GM18526 (cell line): Measurements from ENCODE around the gene SYT1.

Experiments used
- POLR2A ChIP-seq: IDR thresholded peaks from 3 replicates; pipeline ENCODE4 v1.6.1; 2011; ENCODE audit not compliant: insufficient read length; ENCODE audit errors: extremely low read depth

The SYT1 gene

GRCh38 chr12:79183926-79184325 lies 319.4 kb downstream of the SYT1 start:
- TF ChIP-seq POLR2A: no peak

GRCh38 chr12:79186506-79186905 lies 321.9 kb downstream of the SYT1 start:
- TF ChIP-seq POLR2A: no peak

GRCh38 chr12:79187032-79187431 lies 322.5 kb downstream of the SYT1 start:
- no peak for TF ChIP-seq POLR2A

- no peak for TF ChIP-seq POLR2A
These were observed 326.8 kb downstream of the SYT1 start for GRCh38 chr12:79191391-79191790.

- TF ChIP-seq POLR2A: no peak
These were observed 330.0 kb downstream of the SYT1 start for GRCh38 chr12:79194595-79194994.

DNA sequence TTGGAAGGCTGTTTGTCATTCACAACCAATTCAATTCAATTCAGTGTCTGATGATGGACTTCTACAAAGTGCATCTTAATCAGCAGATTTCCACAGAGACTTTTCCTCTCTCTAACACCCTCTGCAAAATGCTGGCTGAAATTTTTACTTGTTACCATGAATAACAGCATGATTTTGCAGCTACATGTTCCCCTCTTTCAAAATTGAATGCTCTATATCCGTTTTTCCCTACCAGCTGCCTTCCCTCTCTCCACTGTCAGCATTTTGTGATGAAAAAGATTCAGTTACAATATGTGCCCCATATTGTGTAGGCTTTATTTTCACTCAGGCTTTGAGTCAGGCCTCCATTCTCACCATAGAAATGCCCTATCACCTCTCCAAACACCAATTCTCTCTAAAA lies 334.6 kb downstream of the SYT1 start:
- TF ChIP-seq POLR2A: no peak

GRCh38 chr12:79200176-79200575 lies 335.6 kb downstream of the SYT1 start:
- TF ChIP-seq POLR2A: no peak

DNA sequence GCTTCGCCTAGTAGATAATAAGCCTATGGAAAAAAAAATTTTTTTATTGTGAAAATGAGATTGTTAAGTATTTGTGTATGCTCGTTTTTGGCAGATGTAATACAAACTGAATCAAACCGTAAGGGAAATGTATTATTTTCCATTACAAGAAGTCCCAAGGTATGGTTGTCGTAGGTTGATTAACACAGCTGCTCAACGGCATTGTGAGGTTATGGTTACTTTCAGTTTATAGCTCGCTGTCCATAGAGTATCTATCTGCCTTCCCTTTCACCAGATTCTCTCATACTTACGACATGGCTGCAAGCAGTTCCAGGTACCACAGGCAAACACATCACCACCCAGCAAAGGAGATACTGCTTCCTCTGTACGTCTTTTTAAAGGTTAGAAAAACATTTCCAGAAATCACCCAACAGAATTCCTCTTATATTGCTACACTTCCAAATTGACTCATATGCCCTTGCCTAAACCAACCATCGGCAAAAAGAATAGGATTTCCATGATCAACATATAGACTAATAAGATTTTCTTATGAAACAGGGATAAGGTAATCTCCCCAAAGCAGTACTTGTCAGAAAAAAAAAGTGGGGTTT lies 338.6 kb downstream of the SYT1 start:
- no peak for TF ChIP-seq POLR2A

DNA sequence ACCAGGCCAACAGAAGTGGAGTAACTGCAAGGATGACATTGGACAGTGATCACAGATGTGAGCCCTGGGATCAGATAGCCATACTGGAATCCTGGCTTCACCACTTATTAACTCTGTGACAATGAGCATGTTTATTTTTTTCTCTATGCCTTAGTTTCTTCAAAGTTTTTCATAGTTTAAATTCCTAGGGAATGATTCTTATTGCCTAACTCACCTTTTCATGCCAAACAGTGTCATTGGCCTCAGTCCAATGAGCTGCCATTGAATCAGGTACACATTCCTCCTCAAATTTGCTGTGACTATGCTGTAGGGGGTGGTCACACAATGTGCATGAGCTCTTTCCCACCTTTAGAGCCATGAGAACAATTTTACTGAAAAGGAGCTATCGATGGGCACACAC lies 342.3 kb downstream of the SYT1 start:
- TF ChIP-seq POLR2A: no peak

DNA sequence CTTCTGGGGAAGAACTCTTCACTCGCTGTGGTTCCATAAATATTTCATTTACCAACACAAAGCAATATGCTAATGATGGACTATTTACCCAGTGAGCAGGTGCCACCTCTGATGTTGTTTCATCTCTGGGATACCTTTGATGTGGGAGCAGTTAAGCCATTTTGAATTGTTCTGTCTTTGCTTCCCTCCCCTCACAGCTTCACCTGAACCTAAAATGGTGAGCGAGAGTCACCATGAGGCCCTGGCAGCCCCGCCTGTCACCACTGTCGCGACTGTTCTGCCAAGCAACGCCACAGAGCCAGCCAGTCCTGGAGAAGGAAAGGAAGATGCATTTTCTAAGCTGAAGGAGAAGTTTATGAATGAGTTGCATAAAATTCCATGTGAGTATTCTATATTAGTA lies 352.7 kb downstream of the SYT1 start:
- TF ChIP-seq POLR2A: no peak

DNA sequence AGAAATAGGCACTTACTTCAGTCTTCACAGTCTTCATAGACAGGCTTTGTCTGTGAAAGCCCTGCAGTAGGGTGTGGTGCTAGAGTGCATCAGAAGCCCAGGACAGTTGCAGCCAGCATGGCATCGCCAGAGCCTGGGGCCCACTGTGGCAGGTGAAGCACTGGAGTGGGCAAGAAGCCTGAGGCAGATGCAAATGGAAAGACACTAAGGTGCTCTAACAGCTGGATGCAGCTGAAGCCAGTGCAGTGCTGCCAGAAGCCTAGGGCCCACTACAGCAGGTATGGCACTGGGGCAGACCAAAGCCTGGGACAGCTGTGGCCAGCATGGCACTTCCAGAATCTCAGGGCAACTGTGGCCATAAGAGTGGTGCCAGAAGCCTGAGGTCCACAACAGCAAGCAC lies 358.6 kb downstream of the SYT1 start:
- no peak for TF ChIP-seq POLR2A

- no peak for TF ChIP-seq POLR2A
These were observed 359.2 kb downstream of the SYT1 start for GRCh38 chr12:79223761-79224160.

- no peak for TF ChIP-seq POLR2A
These were observed 362.5 kb downstream of the SYT1 start for GRCh38 chr12:79227091-79227490.

GRCh38 chr12:79227646-79228045 lies 363.1 kb downstream of the SYT1 start:
- TF ChIP-seq POLR2A: no peak

GRCh38 chr12:79233341-79233781 lies 368.8 kb downstream of the SYT1 start:
- no peak for TF ChIP-seq POLR2A

DNA sequence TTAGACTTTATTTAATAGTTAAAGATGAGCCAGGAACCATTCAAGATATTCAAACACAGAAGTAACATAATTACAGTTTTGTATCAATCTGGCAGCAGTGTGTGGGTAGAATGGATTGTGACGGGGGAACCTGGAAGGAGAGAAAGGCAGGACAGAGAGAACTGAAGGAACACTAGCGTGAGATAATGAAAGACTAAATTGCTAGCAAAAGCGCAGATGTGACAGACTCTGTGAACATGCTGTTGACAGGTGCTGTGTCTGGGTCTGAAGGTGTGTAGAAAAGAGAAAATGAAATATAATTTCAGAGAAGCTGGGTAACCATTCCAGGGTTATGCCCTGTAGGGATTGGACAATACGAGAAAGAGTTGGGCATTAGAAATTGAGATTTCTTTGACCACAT lies 372.3 kb downstream of the SYT1 start:
- no peak for TF ChIP-seq POLR2A

DNA sequence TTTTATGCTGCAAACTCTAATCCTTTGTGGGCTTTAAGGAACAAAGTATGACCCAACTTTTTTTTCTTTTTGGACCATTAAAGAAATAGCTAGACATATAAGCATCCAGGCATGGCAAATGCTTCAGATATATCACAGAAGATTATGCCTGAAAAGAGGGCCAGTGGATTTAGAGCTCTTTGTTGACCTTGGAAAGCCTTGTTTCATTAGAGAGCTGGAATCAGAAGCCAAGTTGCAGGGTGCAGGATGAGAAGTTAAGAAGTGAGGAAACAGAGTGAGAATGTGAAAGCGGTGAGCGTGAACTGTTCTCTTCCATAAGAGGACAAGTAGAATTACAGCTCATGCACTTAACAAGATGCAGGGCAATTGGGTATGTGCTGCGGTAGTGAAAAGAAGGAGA lies 373.7 kb downstream of the SYT1 start:
- TF ChIP-seq POLR2A: no peak
